ENCODE data around the gene GIN1.

Gene GIN1, protein sequence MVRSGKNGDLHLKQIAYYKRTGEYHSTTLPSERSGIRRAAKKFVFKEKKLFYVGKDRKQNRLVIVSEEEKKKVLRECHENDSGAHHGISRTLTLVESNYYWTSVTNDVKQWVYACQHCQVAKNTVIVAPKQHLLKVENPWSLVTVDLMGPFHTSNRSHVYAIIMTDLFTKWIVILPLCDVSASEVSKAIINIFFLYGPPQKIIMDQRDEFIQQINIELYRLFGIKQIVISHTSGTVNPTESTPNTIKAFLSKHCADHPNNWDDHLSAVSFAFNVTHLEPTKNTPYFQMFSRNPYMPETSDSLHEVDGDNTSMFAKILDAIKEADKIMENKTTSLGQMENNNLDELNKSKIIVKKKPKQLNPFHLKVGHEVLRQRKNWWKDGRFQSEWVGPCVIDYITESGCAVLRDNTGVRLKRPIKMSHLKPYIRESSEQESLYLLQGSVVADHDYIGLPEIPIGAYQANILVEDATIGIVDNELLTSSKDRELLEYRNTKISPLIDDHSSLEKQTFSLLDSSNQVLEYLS

GRCh38 chr5:103119765-103120606 is at the start of gene GIN1, which contains the start of gene PPIP5K2:
Gene GIN1 (minus strand): TSS chr5:103120138. CDS start chr5:103108707, 11,431 bp downstream.
Gene PPIP5K2 (plus strand): TSS chr5:103120301. CDS start chr5:103129590, 9,289 bp downstream.
- DNase-seq (ENCODE audit: low spot score), result peak; percentile 96
- Histone ChIP-seq H3K27ac (ENCODE audit: poor library complexity, severe bottlenecking) (peak within 1 kb of the TSS; percentile 90), H3K4me1 (ENCODE audit: insufficient read depth, poor library complexity, severe bottlenecking) (no peaks in the 10 kb centered on the region), H3K4me3 (ENCODE audit: severe bottlenecking) (peak within 1 kb of the TSS; percentile 51), H3K9me3 (ENCODE audit: severe bottlenecking) (no peaks in the 10 kb centered on the region), H3K36me3 (ENCODE audit: low read depth) (no peaks in the 10 kb centered on the region), H3K27me3 (ENCODE audit: insufficient read depth, poor library complexity, severe bottlenecking) (no peaks in the 10 kb centered on the region)
- ATAC-seq (ENCODE audit: low read depth), result peak; percentile 92
- TF ChIP-seq CTCF (IDR thresholded peaks at IDR 0.05; ENCODE audit: poor library complexity, severe bottlenecking), result no peak

- TF ChIP-seq CTCF (IDR thresholded peaks at IDR 0.05; ENCODE audit: poor library complexity, severe bottlenecking), result no peak
- H3K36me3 ChIP-seq (ENCODE audit: low read depth), result peaks cover 28% of the 10 kb centered on the region
- no peak overlapping the region for H3K27ac ChIP-seq (ENCODE audit: poor library complexity, severe bottlenecking)
- DNase-seq (ENCODE audit: low spot score) (no peak), ATAC-seq (ENCODE audit: low read depth) (no peak)
- no peaks in the 10 kb centered on the region for H3K9me3 ChIP-seq (ENCODE audit: severe bottlenecking)
- no peaks in the 10 kb centered on the region for H3K4me1 ChIP-seq (ENCODE audit: insufficient read depth, poor library complexity, severe bottlenecking)
- H3K27me3 ChIP-seq (ENCODE audit: insufficient read depth, poor library complexity, severe bottlenecking), result no peaks in the 10 kb centered on the region
- H3K4me3 ChIP-seq (ENCODE audit: severe bottlenecking), result no peak overlapping the region
Observed at GRCh38 chr5:103166706-103167105, 46.8 kb upstream of the GIN1 start.

DNA sequence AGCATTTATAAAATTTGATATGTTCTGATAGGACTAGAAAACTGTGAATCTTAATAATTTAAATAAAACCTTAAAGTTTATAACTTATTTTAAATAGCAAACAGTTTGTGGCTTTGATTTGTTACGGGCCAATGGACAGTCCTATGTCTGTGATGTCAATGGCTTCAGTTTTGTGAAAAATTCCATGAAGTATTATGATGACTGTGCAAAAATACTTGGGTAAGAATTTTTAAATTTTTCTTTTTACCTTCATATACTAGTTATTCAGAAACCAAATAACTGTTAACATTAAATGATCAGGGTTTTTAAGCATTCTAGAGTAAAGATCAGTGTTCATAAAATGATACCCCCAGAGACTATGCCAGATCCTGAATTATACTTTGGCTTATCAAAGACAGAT is 31.2 kb upstream of the GIN1 start:
- ATAC-seq (ENCODE audit: low read depth) (no peak), DNase-seq (ENCODE audit: low spot score) (no peak)
- Histone ChIP-seq H3K9me3 (ENCODE audit: severe bottlenecking) (no peaks in the 10 kb centered on the region), H3K27ac (ENCODE audit: poor library complexity, severe bottlenecking) (no peak overlapping the region), H3K4me1 (ENCODE audit: insufficient read depth, poor library complexity, severe bottlenecking) (no peaks in the 10 kb centered on the region), H3K4me3 (ENCODE audit: severe bottlenecking) (no peak overlapping the region), H3K27me3 (ENCODE audit: insufficient read depth, poor library complexity, severe bottlenecking) (no peaks in the 10 kb centered on the region), H3K36me3 (ENCODE audit: low read depth) (peaks cover 67% of the 10 kb centered on the region)
- TF ChIP-seq CTCF (IDR thresholded peaks at IDR 0.05; ENCODE audit: poor library complexity, severe bottlenecking), result no peak

- H3K27me3 ChIP-seq (ENCODE audit: insufficient read depth, poor library complexity, severe bottlenecking), result no peaks in the 10 kb centered on the region
- ATAC-seq (ENCODE audit: low read depth) (no peak), DNase-seq (ENCODE audit: low spot score) (no peak)
- H3K36me3 ChIP-seq (ENCODE audit: low read depth), result peaks cover 41% of the 10 kb centered on the region
- TF ChIP-seq CTCF (IDR thresholded peaks at IDR 0.05; ENCODE audit: poor library complexity, severe bottlenecking), result no peak
- no peaks in the 10 kb centered on the region for H3K4me1 ChIP-seq (ENCODE audit: insufficient read depth, poor library complexity, severe bottlenecking)
- H3K27ac ChIP-seq (ENCODE audit: poor library complexity, severe bottlenecking), result no peak overlapping the region
- H3K9me3 ChIP-seq (ENCODE audit: severe bottlenecking), result no peaks in the 10 kb centered on the region
- H3K4me3 ChIP-seq (ENCODE audit: severe bottlenecking), result no peak overlapping the region
Observed at GRCh38 chr5:103148213-103148612, 28.3 kb upstream of the GIN1 start.

All from RWPE2 (cell line).